LNCaP clone FGC (cell line): ENCODE results near the gene RAB3GAP2.

Experiments used
- DNase-seq: peaks from one replicate; pipeline ENCODE4 v3.0.0-alpha.2; 2011; ENCODE audit warnings: low read depth
- H3K4me3 ChIP-seq: 2 replicates; pipeline ENCODE4 v1.5.1; 2011; ENCODE audit warnings: mild to moderate bottlenecking, low read depth, low read length, control low read depth
- CTCF ChIP-seq: IDR thresholded peaks from 2 replicates; pipeline ENCODE4 v1.5.1; 2012; ENCODE audit warnings: mild to moderate bottlenecking; ENCODE audit not compliant: control insufficient read depth, insufficient read depth; ENCODE audit errors: extremely low read depth

Gene RAB3GAP2

GRCh38 chr1:220203816-220204215 is 68.4 kb downstream of the RAB3GAP2 start:
- no peak overlapping the region for H3K4me3 ChIP-seq
- no peak for DNase-seq
- no peak for TF ChIP-seq CTCF

- no peak for TF ChIP-seq CTCF
- DNase-seq, result no peak
- H3K4me3 ChIP-seq, result no peak overlapping the region
Measured at GRCh38 chr1:220198186-220199005, 73.9 kb downstream of the RAB3GAP2 start.

GRCh38 chr1:220195701-220196100 is 76.6 kb downstream of the RAB3GAP2 start:
- DNase-seq, result no peak
- TF ChIP-seq CTCF, result no peak
- H3K4me3 ChIP-seq, result no peak overlapping the region

GRCh38 chr1:220189750-220190347 is 82.4 kb downstream of the RAB3GAP2 start:
- peak; percentile 60 for TF ChIP-seq CTCF
- DNase-seq, result peak; percentile 27
- no peak overlapping the region for H3K4me3 ChIP-seq

GRCh38 chr1:220188538-220188937 is 83.7 kb downstream of the RAB3GAP2 start:
- TF ChIP-seq CTCF, result no peak
- no peak overlapping the region for H3K4me3 ChIP-seq
- no peak for DNase-seq

- TF ChIP-seq CTCF, result no peak
- DNase-seq, result no peak
- H3K4me3 ChIP-seq, result no peak overlapping the region
Measured at GRCh38 chr1:220186752-220187151, 85.5 kb downstream of the RAB3GAP2 start.
